Adrenal gland (tissue), 12 donors: ENCODE results near the gene MPIG6B. TPM values are rescaled to one million over a fixed set of nuclear protein-coding genes. Genes with fewer than 3 reads are reported as not detected.

Source experiments
- DNase-seq, 7 donors: peaks; one replicate each; pipeline ENCODE4 v3.0.0-alpha.2; 2019 to 2020
- H3K27ac ChIP-seq, 5 donors: fragments of 200-600 bp; sonication (generic) in 4 of 5; 1 replicate in 3 of 5; 2 replicates in 2 of 5; pipeline versions ENCODE4 v1.5.1 to v1.8.0; 2016 to 2020; ENCODE audit warnings: mild to moderate bottlenecking in 1 of 5
- H3K27me3 ChIP-seq: fragments of 200-600 bp; 2 replicates; pipeline ENCODE4 v1.8.0; 2021
- H3K36me3 ChIP-seq, 2 donors: fragments of 200-600 bp; replicated peaks in 1 of 2; 1 replicate in 1 of 2; 2 replicates in 1 of 2; pipeline versions ENCODE4 v1.5.1 to v1.8.0; 2018 to 2022
- H3K4me1 ChIP-seq, 2 donors: fragments of 200-600 bp; replicated peaks in 1 of 2; 1 replicate in 1 of 2; 2 replicates in 1 of 2; pipeline versions ENCODE4 v1.5.1 to v1.8.0; 2018 to 2021
- H3K4me3 ChIP-seq, 4 donors: fragments of 200-600 bp; sonication (generic) in 3 of 4; one replicate each; pipeline ENCODE4 v1.5.1; 2016 to 2018
- H3K9me3 ChIP-seq, 3 donors: fragments of 200-600 bp; sonication (generic) in 1 of 3; replicated peaks in 1 of 3; 1 replicate in 2 of 3; 2 replicates in 1 of 3; pipeline versions ENCODE4 v1.5.1 to v1.8.0; 2016 to 2021
- CTCF ChIP-seq, 6 experiments: fragments of 450-650 bp in 4 of 6; fragments of 200-600 bp in 2 of 6; sonication (generic) in 1 of 6; IDR thresholded peaks; 1 replicate in 5 of 6; 2 replicates in 1 of 6; pipeline versions ENCODE4 v1.5.1 to v1.8.0; 2016 to 2021; ENCODE audit warnings: antibody characterized with exemption in 6 of 6, mild to moderate bottlenecking in 2 of 6, moderate library complexity in 1 of 6
- POLR2A ChIP-seq, 2 donors: fragments of 450-650 bp; IDR thresholded peaks; one replicate each; pipeline ENCODE4 v1.6.1; 2017; ENCODE audit warnings: antibody characterized with exemption in 2 of 2, mild to moderate bottlenecking in 2 of 2, moderate library complexity in 1 of 2
- WGBS, 4 donors: extraction: QIAGEN DNeasy Blood & Tissue Kit in 2 of 4; methylation state at CpG; one replicate each; pipeline versions ENCODE4 v1.1.5 to v1.1.7; 2013 to 2017; 5-methylcytosine and 5-hydroxymethylcytosine counted together
- intact Hi-C, 2 donors: fragments of 100-400 bp; cut with DNase I; formaldehyde crosslinking; loops; one replicate each; pipeline versions ENCODE4 v1.14.1 to v1.15.0; 2022 to 2023
- polyA plus RNA-seq, 3 donors: library from polyadenylated mRNA; stranded (reverse); fragments of 200-250 nt in 2 of 3; fragments of 350-450 nt in 1 of 3; fragmentation: Illumina TruSeq in 1 of 3; extraction: RNeasy Lipid Tissue Mini Kit (QIAGEN cat#74804) in 1 of 3; gene quantifications; one replicate each; pipeline ENCODE4 v1.2.3, GENCODE V29; 2013 to 2014
- total RNA-seq, 9 donors: library from RNA; depleted of rRNA in 4 of 9; stranded (reverse); fragments of >200 nt in 4 of 9; fragments of 120-200 nt in 1 of 9; fragmentation: NEBNext Ultra II Directional in 1 of 9; extraction: Animal tissue kit (Norgen Biotek cat#: 25700) in 1 of 9; gene quantifications; one replicate each; pipeline versions ENCODE4 v1.1.0 to v1.2.4, GENCODE V29; 2013 to 2023
- donor health status: healthy with polysubstance abuse.
- donor health status: Bipolar disorder and iron deficiency.
- donor health status: DM: yes; HTN: yes; CAD: no.
- donor health status: DM: no; HTN: no; CAD: no.
- donor health status: DM: no; HTN: no; CAD: no.
- donor health status: DM: yes; HTN: yes; CAD: no.

The MPIG6B gene
- total and polyA plus RNA-seq, 12 donors, result 0.07 to 0.65 (median 0.15) TPM; not detected in 8

DNA sequence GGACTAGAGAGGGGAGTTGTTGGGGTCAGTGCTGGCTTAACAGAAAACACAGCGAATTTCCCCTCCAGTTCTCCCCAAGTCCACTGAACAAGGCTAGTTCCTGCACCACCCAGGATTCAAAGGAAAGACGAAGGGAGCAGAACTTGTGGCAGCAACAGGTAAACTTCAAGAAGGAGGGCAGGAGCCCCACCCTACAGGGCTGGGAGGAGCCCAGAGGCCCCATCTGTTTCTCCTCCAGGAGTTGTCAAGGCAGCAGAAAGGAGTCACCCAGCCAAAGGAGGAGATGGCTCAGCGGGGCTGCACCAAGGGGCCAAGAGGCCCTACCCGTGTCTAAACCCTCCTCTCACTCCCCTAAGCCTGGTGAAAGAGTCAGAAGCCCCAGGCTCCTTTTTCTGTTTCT lies 41.0 kb downstream of the MPIG6B start:
- Histone ChIP-seq H3K36me3 (no peaks in the 10 kb centered on the region), H3K27ac (no peak overlapping the region), H3K9me3 (no peaks in the 10 kb centered on the region), H3K4me3 (no peak overlapping the region), H3K4me1 (no peaks in the 10 kb centered on the region), H3K27me3 (no peaks in the 10 kb centered on the region)
- 93 to 95% (median 94%) methylated on average over 2 to 4 of the region's 4 CpGs for WGBS, 4 donors
- TF ChIP-seq CTCF (IDR thresholded peaks at IDR 0.05), result no peak
- intact Hi-C loops, result no loop called here
- DNase-seq, result no peak

DNA sequence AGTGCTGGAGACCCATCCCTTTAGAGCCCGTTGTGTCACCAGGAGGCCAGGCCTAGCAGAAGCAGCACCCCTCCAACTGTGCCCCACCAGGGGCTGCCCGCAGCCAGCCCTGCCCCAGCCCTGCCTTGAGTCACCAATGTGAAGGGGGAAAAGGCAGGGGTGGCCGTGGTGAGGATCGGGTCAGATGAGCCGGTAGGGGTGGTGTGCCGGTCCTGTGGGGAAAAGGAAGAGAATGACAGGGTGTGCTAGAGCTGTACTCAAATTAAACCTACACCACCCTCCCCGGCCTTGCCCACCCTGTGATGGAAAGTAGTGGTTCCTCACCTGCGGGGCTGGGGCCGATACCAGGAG lies 42.4 kb downstream of the MPIG6B start:
- no peaks in the 10 kb centered on the region for H3K27me3 ChIP-seq
- H3K36me3 ChIP-seq, result no peaks in the 10 kb centered on the region
- WGBS, 4 donors, result 86 to 90% (median 89%) methylated on average over 9 of the region's 9 CpGs
- TF ChIP-seq CTCF (IDR thresholded peaks at IDR 0.05) (no peak), POLR2A (IDR thresholded peaks at IDR 0.05) (no peak)
- no peaks in the 10 kb centered on the region for H3K4me1 ChIP-seq
- H3K27ac ChIP-seq, result no peak overlapping the region
- H3K9me3 ChIP-seq, result no peaks in the 10 kb centered on the region
- intact Hi-C loops, result loop anchor here in 1 of 2 donors (5.0 kb wide), 1 partner anchor 83 kb away; the partner anchor contains the start of gene LY6G5C
- H3K4me3 ChIP-seq, result no peak overlapping the region
- no peak for DNase-seq

DNA sequence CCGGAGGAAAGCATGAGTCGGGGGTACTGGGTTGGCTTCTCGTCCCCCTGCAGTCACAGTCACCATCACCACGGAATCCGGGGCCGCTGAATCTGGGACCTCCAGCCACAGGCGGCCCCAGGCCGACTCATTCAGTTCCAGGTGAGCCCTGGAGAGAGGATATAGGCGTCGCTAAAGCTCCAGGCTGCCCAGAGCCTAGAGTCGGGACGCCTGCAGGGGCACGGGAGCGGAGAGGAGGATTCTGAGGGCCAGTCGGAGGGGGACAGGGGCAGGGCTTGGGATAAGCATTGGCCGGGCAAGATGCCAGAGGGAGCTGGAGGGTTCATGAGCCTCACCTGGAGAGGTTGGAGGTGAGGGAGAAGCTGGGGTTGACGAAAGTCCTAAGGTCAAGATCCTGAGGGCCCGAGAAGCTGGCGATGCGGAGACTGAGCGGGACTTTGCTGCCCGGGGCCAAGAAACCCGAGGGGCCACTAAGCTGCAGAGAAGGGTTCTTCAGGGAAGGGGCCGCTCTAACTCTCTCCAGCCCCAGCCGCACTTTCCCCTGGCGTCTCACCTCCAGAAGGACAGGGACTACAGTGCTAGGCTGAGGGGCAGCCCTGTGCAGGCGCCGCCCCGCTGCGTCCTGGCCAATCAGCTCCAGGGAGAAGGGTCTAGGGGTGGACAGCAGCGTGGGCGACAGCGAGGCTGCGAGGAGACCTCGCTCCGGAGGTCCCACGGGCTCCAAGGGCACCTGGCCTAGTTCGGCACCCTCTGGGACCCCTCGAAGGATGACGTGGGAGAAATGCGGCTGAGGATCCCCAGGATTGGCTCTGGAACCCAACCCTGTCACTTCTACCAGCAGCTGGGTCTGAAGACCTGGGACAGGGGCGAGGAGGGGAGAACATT lies 43.0 kb downstream of the MPIG6B start:
- intact Hi-C loops, result loop anchor here in 1 of 2 donors (5.0 kb wide), 1 partner anchor 84 kb away; the partner anchor contains the start of gene LY6G5C
- WGBS, 4 donors, result 45 to 58% (median 49%) methylated on average over 28 to 42 of the region's 42 CpGs

More for the DNA sequence above, 43.0 kb downstream of the MPIG6B start:
- Histone ChIP-seq H3K9me3 (no peaks in the 10 kb centered on the region), H3K27me3 (no peaks in the 10 kb centered on the region), H3K36me3 (no peaks in the 10 kb centered on the region), H3K4me3 (no peak overlapping the region), H3K4me1 (no peaks in the 10 kb centered on the region), H3K27ac (no peak overlapping the region)
- no peak for TF ChIP-seq CTCF (IDR thresholded peaks at IDR 0.05)
- no peak for TF ChIP-seq POLR2A (IDR thresholded peaks at IDR 0.05)
- DNase-seq, result no peak
